IMR-90 (cell line): ENCODE data around the gene MAP6. TPM values are rescaled to one million over a fixed set of nuclear protein-coding genes. Genes with fewer than 3 reads are reported as not detected.
A peak's percentile ranks its signal among the peaks of the same experiment; 100 is the strongest.

Experiments
- ATAC-seq: fragments of 200-7000 bp; cut with Tn5 transposase; 2 replicates; pipeline ENCODE4 v1.9.1; 2020; ENCODE audit warnings: low read depth, mild to moderate bottlenecking, moderate library complexity
- BruUV-seq: library from RNA; stranded (reverse); fragments of 400-500 nt; replicated peaks from 2 replicates; lab custom pipeline; 2021; lab: Mats Ljungman, UMichigan
- CTCF ChIA-PET: fragments of 300-600 bp; formaldehyde crosslinking; extraction: SDS; loops from one replicate; lab custom pipeline; 2021; ENCODE audit warnings: antibody characterized with exemption; lab: Yijun Ruan, JAX
- POLR2A ChIA-PET: fragments of 300-600 bp; sonication (Branson Sonifier 250); formaldehyde crosslinking; loops from one replicate; lab custom pipeline; 2022; ENCODE audit warnings: antibody characterized with exemption; ENCODE audit not compliant: unreplicated experiment; lab: Charles Lee
- DNase-seq: peaks from one replicate; pipeline ENCODE4 v3.0.0; 2013
- H2AFZ ChIP-seq: replicated peaks from 2 replicates; pipeline ENCODE3; 2013; ENCODE audit warnings: low read length, mild to moderate bottlenecking; ENCODE audit not compliant: poor library complexity
- H2AK5ac ChIP-seq: 2 replicates; pipeline ENCODE4 v1.6.1; 2013; ENCODE audit warnings: low read depth, low read length, inconsistent platforms
- H2AK9ac ChIP-seq: replicated peaks from 2 replicates; pipeline ENCODE3; 2013; ENCODE audit warnings: mild to moderate bottlenecking, low read depth, low read length, moderate library complexity; ENCODE audit not compliant: poor library complexity
- H2BK120ac ChIP-seq: 2 replicates; pipeline ENCODE4 v1.6.1; 2013; ENCODE audit warnings: low read depth, low read length, inconsistent platforms
- H2BK15ac ChIP-seq: 3 replicates; pipeline ENCODE4 v1.6.1; 2013; ENCODE audit warnings: low read depth, low read length, inconsistent platforms
- H2BK20ac ChIP-seq: 2 replicates; pipeline ENCODE4 v1.6.1; 2013; ENCODE audit warnings: low read depth, mild to moderate bottlenecking, inconsistent platforms, low read length, moderate library complexity
- H2BK5ac ChIP-seq: 2 replicates; pipeline ENCODE4 v1.6.1; 2013; ENCODE audit warnings: mild to moderate bottlenecking, low read depth, low read length, inconsistent platforms; ENCODE audit not compliant: poor library complexity, severe bottlenecking
- H3K14ac ChIP-seq: replicated peaks from 2 replicates; pipeline ENCODE4 v1.6.1; 2013; ENCODE audit warnings: low read depth, low read length, inconsistent platforms
- H3K18ac ChIP-seq: 2 replicates; pipeline ENCODE4 v1.6.1; 2013; ENCODE audit warnings: low read depth, low read length, control low read depth
- H3K23ac ChIP-seq: 2 replicates; pipeline ENCODE4 v1.6.1; 2013; ENCODE audit warnings: low read depth, low read length, inconsistent platforms
- H3K27ac ChIP-seq: 2 replicates; pipeline ENCODE4 v1.5.1; 2013; ENCODE audit warnings: mild to moderate bottlenecking, control low read depth, low read length; ENCODE audit not compliant: insufficient read depth
- H3K27me3 ChIP-seq: 2 replicates; pipeline ENCODE4 v1.6.1; 2013; ENCODE audit warnings: low read length; ENCODE audit not compliant: control insufficient read depth, insufficient read depth
- H3K36me3 ChIP-seq: 2 replicates; pipeline ENCODE4 v1.6.1; 2013; ENCODE audit warnings: low read length, mixed read lengths; ENCODE audit not compliant: control insufficient read depth, insufficient read depth
- H3K4ac ChIP-seq: 2 replicates; pipeline ENCODE4 v1.6.1; 2013; ENCODE audit warnings: low read depth, low read length, inconsistent platforms
- H3K4me1 ChIP-seq: 2 replicates; pipeline ENCODE4 v1.6.1; 2013; ENCODE audit warnings: low read length, mixed read lengths; ENCODE audit not compliant: control insufficient read depth, insufficient read depth
- H3K4me2 ChIP-seq: 2 replicates; pipeline ENCODE4 v1.6.1; 2013; ENCODE audit warnings: low read depth, mild to moderate bottlenecking, control low read depth, low read length, moderate library complexity
- H3K4me3 ChIP-seq: 2 replicates; pipeline ENCODE4 v1.5.1; 2013; ENCODE audit warnings: low read depth, mild to moderate bottlenecking, control low read depth, low read length, moderate library complexity; ENCODE audit not compliant: insufficient read depth
- H3K56ac ChIP-seq: 2 replicates; pipeline ENCODE4 v1.6.1; 2013; ENCODE audit warnings: low read length, inconsistent platforms; ENCODE audit not compliant: insufficient read depth; ENCODE audit errors: extremely low read depth
- H3K79me1 ChIP-seq, 2 experiments: 2 replicates each; pipeline ENCODE4 v1.6.1; 2013; ENCODE audit warnings: low read length in 2 of 2, inconsistent platforms in 1 of 2, low read depth in 1 of 2
- H3K9ac ChIP-seq: 2 replicates; pipeline ENCODE4 v1.6.1; 2013; ENCODE audit warnings: low read depth, low read length, control low read depth
- H3K9me1 ChIP-seq: 2 replicates; pipeline ENCODE4 v1.6.1; 2013; ENCODE audit warnings: low read length, inconsistent platforms; ENCODE audit not compliant: insufficient read depth
- H3K9me3 ChIP-seq: 2 replicates; pipeline ENCODE4 v1.6.1; 2013; ENCODE audit warnings: low read length; ENCODE audit not compliant: control insufficient read depth, insufficient read depth
- H4K20me1 ChIP-seq: 2 replicates; pipeline ENCODE4 v1.6.1; 2013; ENCODE audit warnings: low read length, inconsistent platforms; ENCODE audit not compliant: insufficient read depth
- H4K5ac ChIP-seq: 2 replicates; pipeline ENCODE4 v1.6.1; 2013; ENCODE audit warnings: mild to moderate bottlenecking, low read depth, low read length, control low read depth
- H4K8ac ChIP-seq, 2 experiments: 2 replicates each; pipeline ENCODE4 v1.6.1; 2013; ENCODE audit warnings: low read depth in 2 of 2, low read length in 2 of 2, control low read depth in 1 of 2, inconsistent platforms in 1 of 2
- H4K91ac ChIP-seq: 2 replicates; pipeline ENCODE4 v1.6.1; 2013; ENCODE audit warnings: low read depth, low read length, inconsistent platforms; ENCODE audit not compliant: insufficient read depth
- CHD1 ChIP-seq: IDR thresholded peaks from 2 replicates; pipeline ENCODE4 v1.6.1; 2012; ENCODE audit warnings: low read depth, low read length, improper control_type of control experiment
- FOS ChIP-seq: fragments of 150-350 bp; IDR thresholded peaks from 2 replicates; pipeline ENCODE4 v1.6.1; 2016; ENCODE audit warnings: low read depth, low read length
- MAFK ChIP-seq: IDR thresholded peaks from 2 replicates; pipeline ENCODE4 v1.6.1; 2012; ENCODE audit warnings: low read depth, low read length, improper control_type of control experiment
- NFE2L2 ChIP-seq: fragments of 150-350 bp; IDR thresholded peaks from 2 replicates; pipeline ENCODE4 v1.6.1; 2016; ENCODE audit warnings: low read depth, mild to moderate bottlenecking, low read length
- POLR2A ChIP-seq: IDR thresholded peaks from 2 replicates; pipeline ENCODE4 v1.6.1; 2012; ENCODE audit warnings: mild to moderate bottlenecking, low read depth, low read length
- RAD21 ChIP-seq: IDR thresholded peaks from 2 replicates; pipeline ENCODE4 v1.6.1; 2012; ENCODE audit warnings: low read length, improper control_type of control experiment
- RFX5 ChIP-seq: IDR thresholded peaks from 2 replicates; pipeline ENCODE4 v1.8.0; 2012; ENCODE audit warnings: low read depth, mild to moderate bottlenecking, low read length, moderate library complexity
- SMC3 ChIP-seq: fragments of 150-350 bp; IDR thresholded peaks from 2 replicates; pipeline ENCODE4 v1.6.1; 2016; ENCODE audit warnings: low read depth, mild to moderate bottlenecking, antibody characterized with exemption, low read length, moderate library complexity
- WGBS, 2 experiments: methylation state at CpG; one replicate each; pipeline versions ENCODE4 v1.1.5 to v1.1.7; 2013; ENCODE audit warnings: missing lambda C conversion rate in 2 of 2; ENCODE audit not compliant: insufficient read length in 1 of 2; ENCODE audit errors: extremely low coverage in 2 of 2; 5-methylcytosine and 5-hydroxymethylcytosine counted together
- dilution Hi-C: fragments of 300-500 bp; cut with HindIII; formaldehyde crosslinking; loops from one replicate; pipeline ENCODE4 v1.14.3; 2018; ENCODE audit warnings: low sequenced_read_pairs; ENCODE audit not compliant: unreplicated experiment
- in situ Hi-C: fragments of 300-500 bp; cut with MboI; formaldehyde crosslinking; loops from 3 replicates; pipeline ENCODE4 v1.14.3; 2019; ENCODE audit warnings: low sequenced_read_pairs, inconsistent platforms, mixed read lengths
- intact Hi-C: fragments of 100-400 bp; cut with micrococcal nuclease; formaldehyde crosslinking; loops from 2 replicates; pipeline ENCODE4 v1.10.0; 2022
- polyA plus RNA-seq, 3 experiments: library from polyadenylated mRNA; depleted of rRNA; stranded (reverse); fragments of >200 nt; gene quantifications; 2 replicates each; pipeline ENCODE4 v1.2.3, GENCODE V29; 2012; ENCODE audit warnings: low replicate concordance in 1 of 3
- total RNA-seq: library from RNA; depleted of rRNA; stranded (reverse); fragments of >200 nt; gene quantifications from 2 replicates; pipeline ENCODE4 v1.2.3, GENCODE V29; 2012
- TF ChIP-seq, protein P1 (sequence below): conservative IDR thresholded peaks from 2 replicates; pipeline ENCODE4 v1.5.1; 2012; ENCODE audit warnings: mild to moderate bottlenecking, low read depth, low read length, improper control_type of control experiment
- TF ChIP-seq, protein P2 (sequence below): fragments of 150-350 bp; IDR thresholded peaks from 2 replicates; pipeline ENCODE4 v1.6.1; 2017; ENCODE audit warnings: mild to moderate bottlenecking, antibody characterized with exemption, low read length, low read depth
- TF ChIP-seq, protein P3 (sequence below): fragments of 150-350 bp; IDR thresholded peaks from 2 replicates; pipeline ENCODE4 v1.6.1; 2016; ENCODE audit warnings: low read depth, mild to moderate bottlenecking, low read length, moderate library complexity, borderline replicate concordance

The MAP6 gene
- total and polyA plus RNA-seq, 2 of the 4 experiments (the other 2 are of a cell fraction), result 3.0 to 3.4 TPM

DNA sequence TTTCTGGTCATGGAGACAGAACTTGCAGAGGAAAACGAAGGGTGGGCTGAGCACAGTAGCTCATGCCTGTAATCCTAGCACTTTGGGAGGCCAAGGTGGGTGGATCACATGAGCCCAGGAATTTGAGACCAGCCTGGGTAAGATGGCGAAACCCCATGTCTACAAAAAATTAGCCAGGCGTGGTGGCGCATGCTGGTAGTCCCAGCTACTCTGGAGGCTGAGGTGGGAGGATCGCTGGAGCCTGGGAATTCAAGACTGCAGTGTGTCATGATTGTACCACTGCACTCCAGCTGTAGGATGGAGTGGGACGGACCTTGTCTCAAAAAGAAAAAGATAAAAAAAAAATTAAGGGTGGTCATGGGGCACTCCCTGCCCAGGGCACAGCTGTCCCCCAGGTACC, 100.9 kb downstream of the MAP6 start:
- H3K18ac ChIP-seq, result no peak overlapping the region
- peaks cover 100% of the 10 kb centered on the region for H4K20me1 ChIP-seq
- H3K27me3 ChIP-seq, result no peaks in the 10 kb centered on the region
- H4K91ac ChIP-seq, result no peak overlapping the region
- in situ Hi-C loops (no loop called here), dilution Hi-C loops (no loop called here), intact Hi-C loops (no loop called here)
- CTCF ChIA-PET, result interaction anchor here (1.3 to 1.4 kb wide), 2 partner anchors 10 to 21 kb away, joined by 3 read pairs; no protein-coding TSS in a partner anchor
- H3K4me2 ChIP-seq, result no peak overlapping the region
- H4K5ac ChIP-seq, result no peak overlapping the region
- peaks cover 80% of the 10 kb centered on the region for H3K36me3 ChIP-seq
- peaks cover 36 to 81% of the 10 kb centered on the region in 2 experiments for H3K79me1 ChIP-seq
- no peak overlapping the region for H3K56ac ChIP-seq
- H3K4me3 ChIP-seq, result no peak overlapping the region
- no peak overlapping the region for H4K8ac ChIP-seq
- H3K9me1 ChIP-seq, result no peaks in the 10 kb centered on the region; the same call in 1 of the 2 replicates
- H2BK120ac ChIP-seq, result no peak overlapping the region
- no peak overlapping the region for H2AFZ ChIP-seq
- TF ChIP-seq SMC3 (no peak), MAFK (no peak), CHD1 (no peak), POLR2A (no peak), RFX5 (no peak), RAD21 (no peak), FOS (no peak), NFE2L2 (no peak)
- TF ChIP-seq, protein P1, sequence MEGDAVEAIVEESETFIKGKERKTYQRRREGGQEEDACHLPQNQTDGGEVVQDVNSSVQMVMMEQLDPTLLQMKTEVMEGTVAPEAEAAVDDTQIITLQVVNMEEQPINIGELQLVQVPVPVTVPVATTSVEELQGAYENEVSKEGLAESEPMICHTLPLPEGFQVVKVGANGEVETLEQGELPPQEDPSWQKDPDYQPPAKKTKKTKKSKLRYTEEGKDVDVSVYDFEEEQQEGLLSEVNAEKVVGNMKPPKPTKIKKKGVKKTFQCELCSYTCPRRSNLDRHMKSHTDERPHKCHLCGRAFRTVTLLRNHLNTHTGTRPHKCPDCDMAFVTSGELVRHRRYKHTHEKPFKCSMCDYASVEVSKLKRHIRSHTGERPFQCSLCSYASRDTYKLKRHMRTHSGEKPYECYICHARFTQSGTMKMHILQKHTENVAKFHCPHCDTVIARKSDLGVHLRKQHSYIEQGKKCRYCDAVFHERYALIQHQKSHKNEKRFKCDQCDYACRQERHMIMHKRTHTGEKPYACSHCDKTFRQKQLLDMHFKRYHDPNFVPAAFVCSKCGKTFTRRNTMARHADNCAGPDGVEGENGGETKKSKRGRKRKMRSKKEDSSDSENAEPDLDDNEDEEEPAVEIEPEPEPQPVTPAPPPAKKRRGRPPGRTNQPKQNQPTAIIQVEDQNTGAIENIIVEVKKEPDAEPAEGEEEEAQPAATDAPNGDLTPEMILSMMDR, result no peak
- TF ChIP-seq, protein P2, sequence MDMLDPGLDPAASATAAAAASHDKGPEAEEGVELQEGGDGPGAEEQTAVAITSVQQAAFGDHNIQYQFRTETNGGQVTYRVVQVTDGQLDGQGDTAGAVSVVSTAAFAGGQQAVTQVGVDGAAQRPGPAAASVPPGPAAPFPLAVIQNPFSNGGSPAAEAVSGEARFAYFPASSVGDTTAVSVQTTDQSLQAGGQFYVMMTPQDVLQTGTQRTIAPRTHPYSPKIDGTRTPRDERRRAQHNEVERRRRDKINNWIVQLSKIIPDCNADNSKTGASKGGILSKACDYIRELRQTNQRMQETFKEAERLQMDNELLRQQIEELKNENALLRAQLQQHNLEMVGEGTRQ, result no peak
- TF ChIP-seq, protein P3, sequence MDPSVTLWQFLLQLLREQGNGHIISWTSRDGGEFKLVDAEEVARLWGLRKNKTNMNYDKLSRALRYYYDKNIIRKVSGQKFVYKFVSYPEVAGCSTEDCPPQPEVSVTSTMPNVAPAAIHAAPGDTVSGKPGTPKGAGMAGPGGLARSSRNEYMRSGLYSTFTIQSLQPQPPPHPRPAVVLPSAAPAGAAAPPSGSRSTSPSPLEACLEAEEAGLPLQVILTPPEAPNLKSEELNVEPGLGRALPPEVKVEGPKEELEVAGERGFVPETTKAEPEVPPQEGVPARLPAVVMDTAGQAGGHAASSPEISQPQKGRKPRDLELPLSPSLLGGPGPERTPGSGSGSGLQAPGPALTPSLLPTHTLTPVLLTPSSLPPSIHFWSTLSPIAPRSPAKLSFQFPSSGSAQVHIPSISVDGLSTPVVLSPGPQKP, result no peak
- H2AK5ac ChIP-seq, result no peak overlapping the region
- DNase-seq, result no peak
- H2BK20ac ChIP-seq, result no peak overlapping the region
- H3K4me1 ChIP-seq, result peaks cover 19% of the 10 kb centered on the region
- no peak overlapping the region for H3K4ac ChIP-seq
- H2BK5ac ChIP-seq, result peak overlapping the region; percentile 15
- no peaks in the 10 kb centered on the region for H3K9me3 ChIP-seq
- POLR2A ChIA-PET, result interaction anchor here (1.5 kb wide), 1 partner anchor 9 kb away, joined by 7 read pairs; no protein-coding TSS in a partner anchor
- no peak for ATAC-seq
- WGBS, 2 experiments, result 93% methylated on average over 4 of the region's 6 CpGs; no CpG with 5 or more reads in 1 of the 2 experiments
- BruUV-seq, result no TSS peak
- no peak overlapping the region for H3K23ac ChIP-seq
- H3K27ac ChIP-seq, result no peak overlapping the region
- no peak overlapping the region for H2AK9ac ChIP-seq
- no peak overlapping the region for H3K14ac ChIP-seq
- H2BK15ac ChIP-seq, result no peak overlapping the region
- H3K9ac ChIP-seq, result 0 out of 2 replicates have a peak overlapping the region, but pooled peaks have one; percentile 11
